Fibroblast of the conjunctiva (primary cell): ENCODE data around the gene PCDH17.

Source experiments
- DNase-seq: peaks from one replicate; pipeline ENCODE4 v3.0.0-alpha.2; 2010; ENCODE audit warnings: low read depth

The PCDH17 gene

DNA sequence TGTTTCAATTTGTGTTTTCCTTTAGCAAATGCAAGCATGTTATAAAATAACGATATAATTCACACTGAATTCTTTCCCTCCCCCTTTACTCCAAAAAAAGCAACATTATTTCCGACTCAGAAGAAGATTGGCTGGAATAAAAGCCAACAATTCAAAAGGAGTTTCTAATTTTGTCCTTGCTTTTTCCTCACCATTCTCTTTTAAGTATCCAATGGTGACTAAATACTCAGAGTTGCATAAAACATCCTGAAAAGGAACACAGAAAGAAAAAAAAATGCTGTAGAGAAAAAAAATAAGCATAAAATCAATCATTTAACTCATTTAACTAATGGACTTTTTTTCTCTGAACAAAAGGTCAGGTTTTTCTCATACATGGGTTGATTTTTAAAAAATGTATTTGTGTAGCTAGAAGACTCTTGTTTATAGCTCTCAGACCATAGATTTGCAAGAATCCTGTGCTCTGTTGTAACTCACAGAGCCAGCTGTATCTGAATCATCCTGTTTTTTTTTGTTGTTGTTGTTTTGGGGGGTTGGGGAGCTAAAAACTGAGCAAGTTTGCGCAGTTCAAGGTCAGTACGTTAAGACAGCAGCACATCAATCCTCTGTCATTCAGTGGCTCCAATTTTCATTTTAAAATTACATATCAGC, 108.1 kb downstream of the PCDH17 start:
- DNase-seq = no peak

GRCh38 chr13:57740719-57741118, 109.2 kb downstream of the PCDH17 start:
- DNase-seq = no peak

GRCh38 chr13:57748096-57748495, 116.6 kb downstream of the PCDH17 start:
- DNase-seq = no peak

DNA sequence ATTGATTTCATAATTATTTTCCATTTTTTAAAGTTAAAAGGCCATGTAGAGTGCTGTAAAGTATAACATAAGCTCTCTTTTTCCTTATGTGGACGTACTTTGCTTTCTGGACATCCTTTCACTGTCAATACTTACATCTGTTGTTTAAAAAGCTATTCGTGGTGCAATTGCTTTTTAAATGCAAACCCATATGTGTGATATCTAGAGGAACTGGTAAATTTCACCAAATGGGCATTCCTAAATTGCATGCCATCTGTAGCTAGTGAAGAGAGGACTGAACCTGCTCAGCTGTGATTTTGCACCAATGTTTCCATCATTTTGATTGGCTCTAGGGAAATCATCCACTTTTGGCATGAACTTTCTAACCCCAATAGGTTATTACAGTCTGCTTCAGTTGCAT, 129.4 kb downstream of the PCDH17 start:
- DNase-seq = no peak

- DNase-seq = no peak
These were observed 132.1 kb downstream of the PCDH17 start for GRCh38 chr13:57763689-57764088.
